Measurements from ENCODE around the gene COL9A3. TPM values are rescaled to one million over a fixed set of nuclear protein-coding genes. Genes with fewer than 3 reads are reported as not detected.

The COL9A3 gene
- total and polyA plus RNA-seq, 2 experiments from 2014 or later, result 23.9 to 68.1 TPM

- peaks cover 22% of the 10 kb centered on the region for H3K79me2 ChIP-seq
- no peak overlapping the region for H3K27ac ChIP-seq
- peak overlapping the region; percentile 91 for H3K4me2 ChIP-seq
- no peaks in the 10 kb centered on the region for H3K9me2 ChIP-seq (replicated peaks; ENCODE audit: insufficient read depth)
- H3K9me3 ChIP-seq (ENCODE audit: low read depth), result no peaks in the 10 kb centered on the region
- H4K20me1 ChIP-seq (ENCODE audit: insufficient read depth, poor library complexity, severe bottlenecking), result peaks cover 3% of the 10 kb centered on the region
- H3K36me3 ChIP-seq (replicated peaks; ENCODE audit: insufficient read depth, low read depth), result no peaks in the 10 kb centered on the region
- peak overlapping the region; percentile 52 for H3K4me3 ChIP-seq
- DNase-seq (ENCODE audit: low spot score), result peak; percentile 62
- peaks cover 19% of the 10 kb centered on the region for H3K4me1 ChIP-seq (ENCODE audit: insufficient read depth)
- peaks cover 7% of the 10 kb centered on the region for H3K27me3 ChIP-seq
- no peak for TF ChIP-seq EZH2 (IDR thresholded peaks at IDR 0.05; ENCODE audit: borderline replicate concordance)
- TF ChIP-seq CTCF (IDR thresholded peaks at IDR 0.05; ENCODE audit: poor library complexity), result no peak
- TF ChIP-seq EZH2phosphoT487 (IDR thresholded peaks at IDR 0.05; ENCODE audit: low read depth, severe bottlenecking, unreplicated experiment), result no peak
- WGBS (ENCODE audit: low lambda C conversion rate, missing lambda C conversion rate), result 2% methylated on average over 47 of the region's 129 CpGs
- no peak overlapping the region for H2AFZ ChIP-seq
These were observed 44.3 kb downstream of the COL9A3 start for GRCh38 chr20:62860924-62861691.

GRCh38 chr20:62861726-62862336, 45.0 kb downstream of the COL9A3 start, which contains the start of gene TCFL5:
Gene TCFL5, minus strand, starts transcription at chr20:62861822. Its CDS starts 152 bp downstream, at chr20:62861670.
- H3K9me3 ChIP-seq (ENCODE audit: low read depth), result no peaks in the 10 kb centered on the region
- 27% methylated on average over 22 of the region's 70 CpGs for WGBS (ENCODE audit: low lambda C conversion rate, missing lambda C conversion rate)
- peak within 1 kb of the TSS; percentile 91 for H3K4me2 ChIP-seq
- peak within 1 kb of the TSS; percentile 52 for H3K4me3 ChIP-seq
- peaks cover 19% of the 10 kb centered on the region for H3K4me1 ChIP-seq (ENCODE audit: insufficient read depth)
- H4K20me1 ChIP-seq (ENCODE audit: insufficient read depth, poor library complexity, severe bottlenecking), result peaks cover 3% of the 10 kb centered on the region
- H3K36me3 ChIP-seq (replicated peaks; ENCODE audit: insufficient read depth, low read depth), result no peaks in the 10 kb centered on the region
- peak within 1 kb of the TSS; percentile 97 for H3K27ac ChIP-seq
- no peaks in the 10 kb centered on the region for H3K9me2 ChIP-seq (replicated peaks; ENCODE audit: insufficient read depth)
- peak within 1 kb of the TSS; percentile 83 for H2AFZ ChIP-seq
- peaks cover 7% of the 10 kb centered on the region for H3K27me3 ChIP-seq
- peak; percentile 94 for DNase-seq (ENCODE audit: low spot score)
- TF ChIP-seq EZH2phosphoT487 (IDR thresholded peaks at IDR 0.05; ENCODE audit: low read depth, severe bottlenecking, unreplicated experiment) (no peak), EZH2 (IDR thresholded peaks at IDR 0.05; ENCODE audit: borderline replicate concordance) (no peak), CTCF (IDR thresholded peaks at IDR 0.05; ENCODE audit: poor library complexity) (no peak)
- H3K79me2 ChIP-seq, result peaks cover 22% of the 10 kb centered on the region

- Histone ChIP-seq H3K36me3 (replicated peaks; ENCODE audit: insufficient read depth, low read depth) (no peaks in the 10 kb centered on the region), H3K27me3 (peaks cover 7% of the 10 kb centered on the region), H3K4me2 (no peak overlapping the region), H3K4me1 (ENCODE audit: insufficient read depth) (peaks cover 16% of the 10 kb centered on the region), H3K27ac (no peak overlapping the region), H3K4me3 (no peak overlapping the region), H3K9me3 (ENCODE audit: low read depth) (no peaks in the 10 kb centered on the region), H2AFZ (no peak overlapping the region), H3K79me2 (peaks cover 12% of the 10 kb centered on the region), H3K9me2 (replicated peaks; ENCODE audit: insufficient read depth) (no peaks in the 10 kb centered on the region), H4K20me1 (ENCODE audit: insufficient read depth, poor library complexity, severe bottlenecking) (no peaks in the 10 kb centered on the region)
- TF ChIP-seq EZH2 (IDR thresholded peaks at IDR 0.05; ENCODE audit: borderline replicate concordance) (no peak), EZH2phosphoT487 (IDR thresholded peaks at IDR 0.05; ENCODE audit: low read depth, severe bottlenecking, unreplicated experiment) (no peak), CTCF (IDR thresholded peaks at IDR 0.05; ENCODE audit: poor library complexity) (no peak)
- DNase-seq (ENCODE audit: low spot score), result no peak
- WGBS (ENCODE audit: low lambda C conversion rate, missing lambda C conversion rate), result 95% methylated on average over 7 of the region's 7 CpGs
These were observed 47.4 kb downstream of the COL9A3 start for GRCh38 chr20:62864207-62864606.

Data from hepatocyte (in vitro differentiated cells).